ENCODE measurements around the gene COL5A1. TPM values are rescaled to one million over a fixed set of nuclear protein-coding genes. Genes with fewer than 3 reads are reported as not detected.
A peak's percentile ranks its signal among the peaks of the same experiment; 100 is the strongest.

Gene COL5A1
- total RNA-seq, 1 donor from 2014 or later: 28.9 TPM

- H3K4me3 Mint-ChIP-seq (ENCODE audit: unreplicated experiment): no peak overlapping the region
- H3K27me3 Mint-ChIP-seq (ENCODE audit: unreplicated experiment): peaks cover 2% of the 10 kb centered on the region
- peaks cover 5% of the 10 kb centered on the region for H3K9me3 Mint-ChIP-seq (ENCODE audit: unreplicated experiment)
- DNase-seq: no peak
- no peaks in the 10 kb centered on the region for H3K36me3 Mint-ChIP-seq (ENCODE audit: unreplicated experiment)
- peaks cover 17% of the 10 kb centered on the region for H3K4me1 Mint-ChIP-seq (ENCODE audit: low read depth, unreplicated experiment)
- H3K27ac Mint-ChIP-seq (ENCODE audit: unreplicated experiment): no peak overlapping the region
- TF ChIP-seq CTCF (IDR thresholded peaks at IDR 0.05; ENCODE audit: partially characterized antibody, unreplicated experiment): no peak
Observed at GRCh38 chr9:134794663-134795370, 153.2 kb downstream of the COL5A1 start.

- H3K4me3 Mint-ChIP-seq (ENCODE audit: unreplicated experiment): no peak overlapping the region
- peaks cover 22% of the 10 kb centered on the region for H3K4me1 Mint-ChIP-seq (ENCODE audit: low read depth, unreplicated experiment)
- H3K9me3 Mint-ChIP-seq (ENCODE audit: unreplicated experiment): peaks cover 5% of the 10 kb centered on the region
- DNase-seq: no peak
- peaks cover 2% of the 10 kb centered on the region for H3K27me3 Mint-ChIP-seq (ENCODE audit: unreplicated experiment)
- TF ChIP-seq CTCF (IDR thresholded peaks at IDR 0.05; ENCODE audit: partially characterized antibody, unreplicated experiment): no peak
- no peaks in the 10 kb centered on the region for H3K36me3 Mint-ChIP-seq (ENCODE audit: unreplicated experiment)
- no peak overlapping the region for H3K27ac Mint-ChIP-seq (ENCODE audit: unreplicated experiment)
Observed at GRCh38 chr9:134795446-134795845, 153.8 kb downstream of the COL5A1 start.

GRCh38 chr9:134796882-134797281 is 155.3 kb downstream of the COL5A1 start:
- no peak for DNase-seq
- Mint-ChIP-seq H3K9me3 (ENCODE audit: unreplicated experiment) (peaks cover 5% of the 10 kb centered on the region), H3K4me1 (ENCODE audit: low read depth, unreplicated experiment) (peaks cover 24% of the 10 kb centered on the region), H3K4me3 (ENCODE audit: unreplicated experiment) (no peak overlapping the region), H3K36me3 (ENCODE audit: unreplicated experiment) (no peaks in the 10 kb centered on the region), H3K27me3 (ENCODE audit: unreplicated experiment) (peaks cover 2% of the 10 kb centered on the region), H3K27ac (ENCODE audit: unreplicated experiment) (no peak overlapping the region)
- no peak for TF ChIP-seq CTCF (IDR thresholded peaks at IDR 0.05; ENCODE audit: partially characterized antibody, unreplicated experiment)

- peak overlapping the region; percentile 81 for H3K27ac Mint-ChIP-seq (ENCODE audit: unreplicated experiment)
- peak overlapping the region; percentile 8 for H3K4me3 Mint-ChIP-seq (ENCODE audit: unreplicated experiment)
- H3K9me3 Mint-ChIP-seq (ENCODE audit: unreplicated experiment): peaks cover 3% of the 10 kb centered on the region
- H3K36me3 Mint-ChIP-seq (ENCODE audit: unreplicated experiment): no peaks in the 10 kb centered on the region
- no peak for TF ChIP-seq CTCF (IDR thresholded peaks at IDR 0.05; ENCODE audit: partially characterized antibody, unreplicated experiment)
- H3K4me1 Mint-ChIP-seq (ENCODE audit: low read depth, unreplicated experiment): peaks cover 17% of the 10 kb centered on the region
- H3K27me3 Mint-ChIP-seq (ENCODE audit: unreplicated experiment): peaks cover 1% of the 10 kb centered on the region
- no peak for DNase-seq
Observed at GRCh38 chr9:134800791-134801339, 159.3 kb downstream of the COL5A1 start.

- TF ChIP-seq CTCF (IDR thresholded peaks at IDR 0.05; ENCODE audit: partially characterized antibody, unreplicated experiment): no peak
- Mint-ChIP-seq H3K4me1 (ENCODE audit: low read depth, unreplicated experiment) (peaks cover 17% of the 10 kb centered on the region), H3K9me3 (ENCODE audit: unreplicated experiment) (peaks cover 4% of the 10 kb centered on the region), H3K27me3 (ENCODE audit: unreplicated experiment) (peaks cover 1% of the 10 kb centered on the region), H3K4me3 (ENCODE audit: unreplicated experiment) (no peak overlapping the region), H3K36me3 (ENCODE audit: unreplicated experiment) (no peaks in the 10 kb centered on the region), H3K27ac (ENCODE audit: unreplicated experiment) (no peak overlapping the region)
- DNase-seq: no peak
Observed at GRCh38 chr9:134802216-134802795, 160.7 kb downstream of the COL5A1 start.

Data from glutamatergic neuron (in vitro differentiated cells).